Naive thymus-derived CD4-positive, alpha-beta T cell (primary cell): ENCODE results near the gene GGTLC1. TPM values are rescaled to one million over a fixed set of nuclear protein-coding genes. Genes with fewer than 3 reads are reported as not detected.

Experiments used
- ATAC-seq: fragments of 150-1000 bp; cut with Tn5 transposase; 2 replicates; pipeline ENCODE4 v1.10.0; 2021; ENCODE audit warnings: mild to moderate bottlenecking, moderate library complexity
- CTCF ChIA-PET: fragments of 350-600 bp; sonication (Branson Sonifier 250); formaldehyde crosslinking; loops from one replicate; lab custom pipeline; 2021; ENCODE audit warnings: antibody characterized with exemption; lab: Charles Lee
- POLR2A ChIA-PET: fragments of 350-600 bp; sonication (Branson Sonifier 250); formaldehyde crosslinking; loops from one replicate; lab custom pipeline; 2021; ENCODE audit warnings: antibody characterized with exemption, inconsistent platforms; lab: Charles Lee
- DNase-seq, 9 donors: peaks; one replicate each; pipeline versions ENCODE4 v3.0.0 to v3.0.0-alpha.2; 2020 to 2022; ENCODE audit warnings: mixed read lengths in 1 of 9
- H3K27ac ChIP-seq: one replicate; pipeline ENCODE4 v1.7.0; 2013; ENCODE audit warnings: mild to moderate bottlenecking, low read depth, low read length, moderate library complexity
- H3K27me3 ChIP-seq, 2 donors: one replicate each; pipeline ENCODE4 v1.7.0; 2013; ENCODE audit warnings: low read length in 2 of 2, mild to moderate bottlenecking in 2 of 2, moderate library complexity in 2 of 2; ENCODE audit not compliant: control insufficient read depth in 2 of 2, insufficient read depth in 2 of 2
- H3K36me3 ChIP-seq, 3 experiments: 1 replicate in 2 of 3; 2 replicates in 1 of 3; pipeline ENCODE4 v1.7.0; 2013; ENCODE audit warnings: low read length in 3 of 3, mild to moderate bottlenecking in 3 of 3, moderate library complexity in 1 of 3; ENCODE audit not compliant: insufficient read depth in 3 of 3, control insufficient read depth in 2 of 3
- H3K4me1 ChIP-seq, 2 donors: one replicate each; pipeline ENCODE4 v1.7.0; 2013; ENCODE audit warnings: low read length in 2 of 2, mild to moderate bottlenecking in 2 of 2, moderate library complexity in 1 of 2; ENCODE audit not compliant: control insufficient read depth in 2 of 2, insufficient read depth in 2 of 2
- H3K4me3 ChIP-seq: 2 replicates; pipeline ENCODE4 v1.7.0; 2013; ENCODE audit warnings: mild to moderate bottlenecking, low read length
- H3K9me3 ChIP-seq, 3 experiments: 1 replicate in 2 of 3; 2 replicates in 1 of 3; pipeline ENCODE4 v1.7.0; 2013; ENCODE audit warnings: low read length in 3 of 3; ENCODE audit not compliant: control insufficient read depth in 2 of 3
- H3K27ac Mint-ChIP-seq, 9 donors: one replicate each; pipeline ENCODE4 v1.8.0; 2020 to 2022; ENCODE audit warnings: mixed read lengths in 9 of 9, mild to moderate bottlenecking in 8 of 9, moderate library complexity in 5 of 9, inconsistent platforms in 2 of 9
- H3K27me3 Mint-ChIP-seq, 5 donors: one replicate each; pipeline ENCODE4 v1.8.0; 2021 to 2022; ENCODE audit warnings: mixed read lengths in 5 of 5, mild to moderate bottlenecking in 1 of 5
- H3K36me3 Mint-ChIP-seq, 5 donors: one replicate each; pipeline ENCODE4 v1.8.0; 2020 to 2022; ENCODE audit warnings: mixed read lengths in 5 of 5, mild to moderate bottlenecking in 3 of 5, inconsistent platforms in 1 of 5
- H3K4me1 Mint-ChIP-seq, 7 donors: one replicate each; pipeline ENCODE4 v1.8.0; 2020 to 2022; ENCODE audit warnings: mixed read lengths in 7 of 7, mild to moderate bottlenecking in 3 of 7, inconsistent platforms in 1 of 7
- H3K4me3 Mint-ChIP-seq, 10 donors: one replicate each; pipeline ENCODE4 v1.8.0; 2020 to 2022; ENCODE audit warnings: mild to moderate bottlenecking in 10 of 10, mixed read lengths in 10 of 10, moderate library complexity in 6 of 10, inconsistent platforms in 2 of 10
- H3K9me3 Mint-ChIP-seq, 11 donors: one replicate each; pipeline ENCODE4 v1.8.0; 2020 to 2022; ENCODE audit warnings: mixed read lengths in 11 of 11, mild to moderate bottlenecking in 4 of 11, inconsistent platforms in 1 of 11, moderate library complexity in 1 of 11
- intact Hi-C, 2 donors: fragments of 100-400 bp; cut with micrococcal nuclease; formaldehyde crosslinking; loops; one replicate each; pipeline ENCODE4 v1.15.1; 2023
- polyA plus RNA-seq, 2 donors: library from polyadenylated mRNA; unstranded; fragments of 300-500 nt; fragmentation: Illumina TruSeq; gene quantifications; one replicate each; pipeline ENCODE4 v1.2.3, GENCODE V29; 2021
- total RNA-seq, 6 experiments: library from RNA in 5 of 6; stranded (reverse) in 5 of 6; gene quantifications; 1 replicate in 5 of 6; 2 replicates in 1 of 6; pipeline ENCODE4 v1.2.3 and lab custom pipeline; 2021 to 2026

GGTLC1 gene
- total and polyA plus RNA-seq, 7 experiments from 2014 or later, result not detected

GRCh38 chr20:24007758-24008157 lies 19.2 kb upstream of the GGTLC1 start:
- Histone ChIP-seq H3K27ac (no peak overlapping the region), H3K4me1 (no peaks in the 10 kb centered on the region), H3K4me3 (no peak overlapping the region), H3K27me3 (no peaks in the 10 kb centered on the region), H3K36me3 (no peaks in the 10 kb centered on the region), H3K9me3 (no peaks in the 10 kb centered on the region)
- no peak overlapping the region for H3K4me3 Mint-ChIP-seq
- intact Hi-C loops, result no loop called here
- ChIA-PET POLR2A (no interaction called here), CTCF (interaction anchor here (1.0 kb wide), 1 partner anchor 94 kb away, joined by 3 read pairs; no protein-coding TSS in a partner anchor)
- no peaks in the 10 kb centered on the region for H3K36me3 Mint-ChIP-seq
- peak overlapping the region in 1 of 9 donors; percentile 38 for H3K27ac Mint-ChIP-seq
- peaks cover 0 to 3% (median 0%) of the 10 kb centered on the region in 5 donors for H3K27me3 Mint-ChIP-seq
- DNase-seq (no peak), ATAC-seq (no peak)
- peaks cover 3 to 20% (median 13%) of the 10 kb centered on the region in 7 donors for H3K4me1 Mint-ChIP-seq
- H3K9me3 Mint-ChIP-seq, result peaks cover 0 to 2% (median 0%) of the 10 kb centered on the region in 11 donors

- H3K4me1 ChIP-seq, result no peaks in the 10 kb centered on the region
- peaks cover 0 to 18% (median 10%) of the 10 kb centered on the region in 7 donors for H3K4me1 Mint-ChIP-seq
- H3K4me3 ChIP-seq, result no peak overlapping the region
- CTCF ChIA-PET, result interaction anchor here (1.0 kb wide), 1 partner anchor 95 kb away, joined by 3 read pairs; no protein-coding TSS in a partner anchor
- no peak overlapping the region for H3K27ac Mint-ChIP-seq
- peaks cover 0 to 3% (median 0%) of the 10 kb centered on the region in 5 donors for H3K27me3 Mint-ChIP-seq
- H3K27me3 ChIP-seq, result no peaks in the 10 kb centered on the region
- H3K27ac ChIP-seq, result no peak overlapping the region
- no peaks in the 10 kb centered on the region for H3K9me3 ChIP-seq
- no peak for ATAC-seq
- peaks cover 0 to 2% (median 0%) of the 10 kb centered on the region in 11 donors for H3K9me3 Mint-ChIP-seq
- intact Hi-C loops, result no loop called here
- H3K4me3 Mint-ChIP-seq, result no peak overlapping the region
- H3K36me3 ChIP-seq, result no peaks in the 10 kb centered on the region
- POLR2A ChIA-PET, result no interaction called here
- H3K36me3 Mint-ChIP-seq, result no peaks in the 10 kb centered on the region
- no peak for DNase-seq
Measured at GRCh38 chr20:24007073-24007595, 18.6 kb upstream of the GGTLC1 start.

GRCh38 chr20:24006626-24007025 lies 18.0 kb upstream of the GGTLC1 start:
- ATAC-seq, result no peak
- intact Hi-C loops, result no loop called here
- Mint-ChIP-seq H3K9me3 (no peaks in the 10 kb centered on the region), H3K4me1 (peaks cover 0 to 15% (median 5%) of the 10 kb centered on the region in 7 donors), H3K27ac (no peak overlapping the region), H3K27me3 (peaks cover 0 to 7% (median 0%) of the 10 kb centered on the region in 5 donors), H3K36me3 (no peaks in the 10 kb centered on the region), H3K4me3 (no peak overlapping the region)
- Histone ChIP-seq H3K27me3 (peaks cover 0 to 2% of the 10 kb centered on the region in 2 donors), H3K36me3 (no peaks in the 10 kb centered on the region), H3K27ac (no peak overlapping the region), H3K9me3 (no peaks in the 10 kb centered on the region), H3K4me1 (no peaks in the 10 kb centered on the region), H3K4me3 (no peak overlapping the region)
- POLR2A ChIA-PET, result no interaction called here
- CTCF ChIA-PET, result no interaction called here
- DNase-seq, result no peak

GRCh38 chr20:24004471-24004870 lies 15.9 kb upstream of the GGTLC1 start:
- ATAC-seq (no peak), DNase-seq (no peak)
- ChIA-PET POLR2A (no interaction called here), CTCF (interaction anchor here (0.8 to 0.9 kb wide), 2 partner anchors 8 to 23 kb away, joined by 3 read pairs; no protein-coding TSS in a partner anchor)
- Histone ChIP-seq H3K27ac (no peak overlapping the region), H3K27me3 (peaks cover 0 to 4% of the 10 kb centered on the region in 2 donors), H3K36me3 (no peaks in the 10 kb centered on the region), H3K4me1 (no peaks in the 10 kb centered on the region), H3K4me3 (no peak overlapping the region), H3K9me3 (no peaks in the 10 kb centered on the region)
- intact Hi-C loops, result no loop called here
- Mint-ChIP-seq H3K27me3 (peaks cover 0 to 22% (median 0%) of the 10 kb centered on the region in 5 donors), H3K4me3 (no peak overlapping the region), H3K9me3 (no peaks in the 10 kb centered on the region), H3K36me3 (no peaks in the 10 kb centered on the region), H3K4me1 (peaks cover 0 to 6% (median 3%) of the 10 kb centered on the region in 7 donors), H3K27ac (peak overlapping the region in 2 of 9 donors; percentile 60 to 64)

- Mint-ChIP-seq H3K4me3 (no peak overlapping the region), H3K27me3 (peaks cover 0 to 33% (median 0%) of the 10 kb centered on the region in 5 donors), H3K4me1 (peaks cover 0 to 6% (median 3%) of the 10 kb centered on the region in 7 donors), H3K36me3 (no peaks in the 10 kb centered on the region), H3K27ac (peak overlapping the region in 3 of 9 donors; percentile 37 to 59 (median 38)), H3K9me3 (no peaks in the 10 kb centered on the region)
- Histone ChIP-seq H3K27ac (no peak overlapping the region), H3K27me3 (peaks cover 0 to 4% of the 10 kb centered on the region in 2 donors), H3K9me3 (no peaks in the 10 kb centered on the region), H3K4me1 (no peaks in the 10 kb centered on the region), H3K4me3 (no peak overlapping the region), H3K36me3 (no peaks in the 10 kb centered on the region)
- DNase-seq (no peak), ATAC-seq (no peak)
- CTCF ChIA-PET, result no interaction called here
- POLR2A ChIA-PET, result interaction anchor here (1.7 kb wide), 1 partner anchor 24 kb away, joined by 4 read pairs; no protein-coding TSS in a partner anchor
- intact Hi-C loops, result no loop called here
Measured at GRCh38 chr20:24002896-24003295, 14.3 kb upstream of the GGTLC1 start.

- Histone ChIP-seq H3K4me3 (no peak overlapping the region), H3K27me3 (peaks cover 0 to 4% of the 10 kb centered on the region in 2 donors), H3K4me1 (no peaks in the 10 kb centered on the region), H3K9me3 (no peaks in the 10 kb centered on the region), H3K27ac (no peak overlapping the region), H3K36me3 (no peaks in the 10 kb centered on the region)
- H3K27me3 Mint-ChIP-seq, result peaks cover 0 to 37% (median 0%) of the 10 kb centered on the region in 5 donors
- H3K9me3 Mint-ChIP-seq, result no peaks in the 10 kb centered on the region
- intact Hi-C loops, result no loop called here
- POLR2A ChIA-PET, result interaction anchor here (1.7 kb wide), 1 partner anchor 25 kb away, joined by 4 read pairs; no protein-coding TSS in a partner anchor
- DNase-seq (no peak), ATAC-seq (no peak)
- peaks cover 0 to 8% (median 3%) of the 10 kb centered on the region in 7 donors for H3K4me1 Mint-ChIP-seq
- CTCF ChIA-PET, result interaction anchor here (1.0 to 1.4 kb wide), 2 partner anchors 21 to 97 kb away, joined by 3 read pairs; no protein-coding TSS in a partner anchor
- no peaks in the 10 kb centered on the region for H3K36me3 Mint-ChIP-seq
- H3K27ac Mint-ChIP-seq, result peak overlapping the region in 1 of 9 donors; percentile 42
- no peak overlapping the region for H3K4me3 Mint-ChIP-seq
Measured at GRCh38 chr20:24001712-24002405, 13.3 kb upstream of the GGTLC1 start.
